Ovary (tissue), 9 donors: ENCODE measurements around the gene GDF7. TPM values are rescaled to one million over a fixed set of nuclear protein-coding genes. Genes with fewer than 3 reads are reported as not detected.

Experiments used
- DNase-seq, 5 donors: peaks; one replicate each; pipeline ENCODE4 v3.0.0-alpha.2; 2019 to 2020
- H3K27ac ChIP-seq, 2 donors: fragments of 200-600 bp; one replicate each; pipeline versions ENCODE4 v1.5.1 to v1.8.0; 2019 to 2022
- H3K27me3 ChIP-seq: fragments of 200-600 bp; one replicate; pipeline ENCODE4 v1.8.0; 2022
- H3K36me3 ChIP-seq: fragments of 200-600 bp; sonication (generic); one replicate; pipeline ENCODE4 v1.5.1; 2019
- H3K4me1 ChIP-seq: one replicate; pipeline ENCODE4 v1.8.1; 2013; ENCODE audit warnings: mild to moderate bottlenecking, moderate library complexity; ENCODE audit not compliant: insufficient read depth
- H3K4me3 ChIP-seq: fragments of 200-600 bp; sonication (generic); one replicate; pipeline ENCODE4 v1.5.1; 2017
- H3K9me3 ChIP-seq, 2 donors: fragments of 200-600 bp in 1 of 2; sonication (generic) in 1 of 2; one replicate each; pipeline versions ENCODE4 v1.5.1 to v1.8.1; 2013 to 2019; ENCODE audit warnings: mild to moderate bottlenecking in 1 of 2, moderate library complexity in 1 of 2
- EP300 ChIP-seq: sonication (generic); formaldehyde crosslinking; IDR thresholded peaks from one replicate; pipeline ENCODE4 v1.6.1; 2017; ENCODE audit warnings: antibody characterized with exemption
- POLR2A ChIP-seq: fragments of 450-650 bp; IDR thresholded peaks from one replicate; pipeline ENCODE4 v1.6.1; 2017; ENCODE audit warnings: antibody characterized with exemption, mild to moderate bottlenecking, moderate library complexity
- WGBS, 3 donors: extraction: QIAGEN DNeasy Blood & Tissue Kit in 1 of 3; methylation state at CpG; one replicate each; pipeline versions ENCODE4 v1.1.5 to v1.1.7; 2013 to 2017; 5-methylcytosine and 5-hydroxymethylcytosine counted together
- intact Hi-C, 4 donors: fragments of 100-400 bp; cut with DNase I; formaldehyde crosslinking; loops; one replicate each; pipeline versions ENCODE4 v1.11.0 to v1.15.1; 2022 to 2023
- polyA plus RNA-seq, 2 donors: library from polyadenylated mRNA; stranded (reverse); fragments of 200-250 nt in 1 of 2; fragments of 350-450 nt in 1 of 2; fragmentation: Illumina TruSeq in 1 of 2; extraction: RNeasy Lipid Tissue Mini Kit (QIAGEN cat#74804) in 1 of 2; gene quantifications; one replicate each; pipeline ENCODE4 v1.2.3, GENCODE V29; 2013 to 2014
- total RNA-seq, 7 donors: library from RNA; depleted of rRNA in 2 of 7; stranded (reverse); fragments of >200 nt in 2 of 7; fragmentation: NEBNext Ultra II Directional in 3 of 7; extraction: Animal tissue kit (Norgen Biotek cat#: 25700) in 3 of 7; gene quantifications; one replicate each; pipeline versions ENCODE4 v1.1.0 to v1.2.4, GENCODE V29; 2016 to 2023
- TF ChIP-seq, protein P1 (sequence below), 3 donors: fragments of 450-650 bp in 2 of 3; fragments of 200-600 bp in 1 of 3; IDR thresholded peaks; one replicate each; pipeline versions ENCODE4 v1.5.1 to v1.8.0; 2016 to 2022; ENCODE audit warnings: antibody characterized with exemption in 3 of 3, mild to moderate bottlenecking in 1 of 3
- donor health status: DM: no; HTN: no; CAD: no; lungs with moderate emphysema.
- donor health status: DM: no; HTN: no; CAD: no.
- donor health status: Bipolar disorder and iron deficiency.
- donor health status: DM: yes; HTN: yes; CAD: no.
- donor health status: DM: no; HTN: no; CAD: no.
- donor health status: DM: yes; HTN: yes; CAD: no.

GDF7 gene
- total and polyA plus RNA-seq, 9 donors: 0.11 to 1.7 (median 0.48) TPM

DNA sequence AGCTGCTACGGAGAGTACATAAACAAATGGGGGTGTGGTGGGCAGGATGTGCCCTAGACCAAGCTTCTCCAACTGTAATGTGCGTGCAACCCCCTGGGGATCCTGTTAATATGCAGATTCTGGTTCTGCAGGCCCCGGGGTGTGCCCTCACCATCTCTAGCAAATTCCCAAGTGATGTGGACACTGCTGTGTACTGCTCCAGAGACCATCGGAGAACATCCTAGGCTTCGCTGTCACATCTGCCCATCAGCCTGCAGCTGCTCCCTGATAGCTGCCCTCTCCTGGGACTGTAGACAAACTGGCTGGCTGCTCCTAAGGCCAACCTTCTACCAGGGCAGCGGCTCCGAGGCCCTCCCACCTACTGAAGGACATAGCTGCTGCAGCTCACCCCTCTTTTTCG is 19.2 kb upstream of the GDF7 start:
- intact Hi-C loops: no loop called here
- TF ChIP-seq EP300: no peak
- no peak for TF ChIP-seq POLR2A
- TF ChIP-seq, protein P1, sequence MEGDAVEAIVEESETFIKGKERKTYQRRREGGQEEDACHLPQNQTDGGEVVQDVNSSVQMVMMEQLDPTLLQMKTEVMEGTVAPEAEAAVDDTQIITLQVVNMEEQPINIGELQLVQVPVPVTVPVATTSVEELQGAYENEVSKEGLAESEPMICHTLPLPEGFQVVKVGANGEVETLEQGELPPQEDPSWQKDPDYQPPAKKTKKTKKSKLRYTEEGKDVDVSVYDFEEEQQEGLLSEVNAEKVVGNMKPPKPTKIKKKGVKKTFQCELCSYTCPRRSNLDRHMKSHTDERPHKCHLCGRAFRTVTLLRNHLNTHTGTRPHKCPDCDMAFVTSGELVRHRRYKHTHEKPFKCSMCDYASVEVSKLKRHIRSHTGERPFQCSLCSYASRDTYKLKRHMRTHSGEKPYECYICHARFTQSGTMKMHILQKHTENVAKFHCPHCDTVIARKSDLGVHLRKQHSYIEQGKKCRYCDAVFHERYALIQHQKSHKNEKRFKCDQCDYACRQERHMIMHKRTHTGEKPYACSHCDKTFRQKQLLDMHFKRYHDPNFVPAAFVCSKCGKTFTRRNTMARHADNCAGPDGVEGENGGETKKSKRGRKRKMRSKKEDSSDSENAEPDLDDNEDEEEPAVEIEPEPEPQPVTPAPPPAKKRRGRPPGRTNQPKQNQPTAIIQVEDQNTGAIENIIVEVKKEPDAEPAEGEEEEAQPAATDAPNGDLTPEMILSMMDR (IDR thresholded peaks at IDR 0.05): no peak
- Histone ChIP-seq H3K9me3 (no peaks in the 10 kb centered on the region), H3K36me3 (no peaks in the 10 kb centered on the region), H3K27ac (no peak overlapping the region), H3K4me3 (no peak overlapping the region), H3K4me1 (peaks cover 10% of the 10 kb centered on the region), H3K27me3 (no peaks in the 10 kb centered on the region)
- DNase-seq: no peak
- 81 to 89% (median 84%) methylated on average over 8 of the region's 8 CpGs for WGBS, 3 donors

DNA sequence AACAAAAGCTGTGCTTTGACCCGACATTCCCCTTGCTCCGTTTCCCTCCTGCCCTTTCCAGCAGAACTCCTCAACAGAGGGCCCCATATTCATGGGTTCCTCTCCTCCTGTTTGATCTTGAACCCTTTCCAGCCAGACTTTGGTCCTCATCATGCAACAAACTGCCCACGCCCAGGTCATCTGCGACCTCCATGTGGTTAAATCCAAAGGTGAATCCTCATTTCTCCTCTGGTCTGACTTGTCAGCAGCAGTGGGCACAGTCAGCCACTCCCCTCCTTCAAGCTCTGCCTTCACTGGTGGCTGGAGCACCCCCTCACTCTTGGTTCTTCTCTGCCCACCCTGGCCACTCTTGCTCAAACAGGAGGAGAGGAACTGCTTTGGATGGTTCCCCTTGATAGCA is 18.7 kb upstream of the GDF7 start:
- peak in 1 of 5 donors; percentile 27 for DNase-seq
- H3K9me3 ChIP-seq: no peaks in the 10 kb centered on the region
- peaks cover 10% of the 10 kb centered on the region for H3K4me1 ChIP-seq
- H3K36me3 ChIP-seq: no peaks in the 10 kb centered on the region
- TF ChIP-seq POLR2A (no peak), EP300 (no peak)
- TF ChIP-seq, protein P1 (IDR thresholded peaks at IDR 0.05): no peak
- no peak overlapping the region for H3K4me3 ChIP-seq
- no peak overlapping the region for H3K27ac ChIP-seq
- intact Hi-C loops: no loop called here
- 91 to 95% (median 93%) methylated on average over 4 of the region's 4 CpGs for WGBS, 3 donors
- no peaks in the 10 kb centered on the region for H3K27me3 ChIP-seq

DNA sequence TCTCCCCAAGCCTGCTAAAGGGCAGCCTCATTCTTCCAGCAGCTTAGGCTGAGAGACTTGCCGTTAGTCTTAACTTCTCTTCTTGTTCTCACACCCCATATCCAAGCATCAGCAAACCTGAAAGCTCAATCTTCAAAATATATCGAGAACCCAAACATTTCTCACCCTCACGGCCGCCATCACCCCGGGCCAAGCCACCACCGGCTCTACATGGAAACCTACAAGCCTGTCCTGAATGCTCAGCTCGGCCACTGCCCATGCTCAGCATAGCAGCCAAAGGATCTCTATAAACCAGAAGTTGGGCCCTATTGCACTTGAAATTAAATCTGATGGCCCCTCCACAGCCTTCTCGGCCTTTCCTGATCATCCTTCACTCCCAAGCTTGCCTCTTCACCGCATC is 18.1 kb upstream of the GDF7 start:
- no peak overlapping the region for H3K27ac ChIP-seq

DNA sequence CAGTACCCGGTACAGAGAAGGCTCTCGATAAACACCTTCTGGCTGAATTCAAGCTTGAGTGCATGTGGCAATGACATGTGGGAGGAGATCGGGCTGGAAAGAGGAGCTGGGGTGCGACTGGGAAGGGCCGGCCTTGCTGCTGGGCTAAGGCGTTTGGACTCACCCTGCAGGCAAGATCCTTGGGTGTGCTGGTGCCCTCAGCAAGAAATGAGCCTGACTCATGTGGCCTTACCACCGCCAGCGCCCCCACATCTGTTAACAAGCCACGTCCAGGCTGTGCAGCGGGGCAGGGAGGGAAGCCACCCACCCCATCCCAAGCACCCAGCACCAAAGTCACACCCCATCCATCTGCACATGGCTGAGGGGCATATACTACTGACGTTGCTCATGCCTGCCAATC is 17.4 kb upstream of the GDF7 start:
- H3K36me3 ChIP-seq: no peaks in the 10 kb centered on the region
- WGBS, 3 donors: 76 to 87% (median 77%) methylated on average over 11 of the region's 11 CpGs

More for the DNA sequence above, 18.1 kb upstream of the GDF7 start:
- Histone ChIP-seq H3K27me3 (no peaks in the 10 kb centered on the region), H3K4me1 (peaks cover 10% of the 10 kb centered on the region), H3K9me3 (no peaks in the 10 kb centered on the region), H3K4me3 (no peak overlapping the region), H3K36me3 (no peaks in the 10 kb centered on the region)
- TF ChIP-seq, protein P1 (IDR thresholded peaks at IDR 0.05): no peak
- TF ChIP-seq EP300 (no peak), POLR2A (no peak)
- DNase-seq: peak in 1 of 5 donors; percentile 13
- WGBS, 3 donors: 91 to 97% (median 95%) methylated on average over 9 of the region's 9 CpGs
- intact Hi-C loops: no loop called here

More for the DNA sequence above, 17.4 kb upstream of the GDF7 start:
- Histone ChIP-seq H3K4me3 (no peak overlapping the region), H3K27me3 (no peaks in the 10 kb centered on the region), H3K9me3 (no peaks in the 10 kb centered on the region), H3K4me1 (peaks cover 10% of the 10 kb centered on the region), H3K27ac (no peak overlapping the region)
- intact Hi-C loops: no loop called here
- peak in 1 of 5 donors; percentile 43 for DNase-seq
- TF ChIP-seq, protein P1 (IDR thresholded peaks at IDR 0.05): no peak
- TF ChIP-seq POLR2A (no peak), EP300 (no peak)
